ENCODE measurements around the gene TTC13.

The TTC13 gene

GRCh38 chr1:230906226-230906625 is 72.4 kb downstream of the TTC13 start:
- DNase-seq (ENCODE audit: low read depth) = no peak

DNA sequence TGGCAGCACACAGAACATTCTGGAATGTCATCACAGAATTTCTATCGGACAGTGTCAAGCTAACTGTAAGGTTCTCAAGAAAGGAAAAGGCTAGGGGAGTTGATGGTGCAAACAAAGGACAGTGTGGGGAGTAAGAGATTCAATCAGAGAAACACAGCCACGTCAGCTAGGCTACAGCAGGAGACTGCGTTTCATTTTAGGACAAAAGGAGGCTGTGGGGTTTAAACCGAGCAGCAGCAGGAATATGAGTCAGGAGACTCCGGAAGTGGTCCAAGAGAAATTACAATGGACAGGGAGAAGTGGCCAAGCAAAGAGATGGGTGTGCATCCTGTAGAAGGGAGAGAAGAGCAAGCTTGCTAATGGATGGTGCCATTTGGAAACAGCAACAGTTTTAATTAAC is 72.9 kb downstream of the TTC13 start:
- no peak for DNase-seq (ENCODE audit: low read depth)

GRCh38 chr1:230902349-230902923 is 76.2 kb downstream of the TTC13 start:
- no peak for DNase-seq (ENCODE audit: low read depth)

DNA sequence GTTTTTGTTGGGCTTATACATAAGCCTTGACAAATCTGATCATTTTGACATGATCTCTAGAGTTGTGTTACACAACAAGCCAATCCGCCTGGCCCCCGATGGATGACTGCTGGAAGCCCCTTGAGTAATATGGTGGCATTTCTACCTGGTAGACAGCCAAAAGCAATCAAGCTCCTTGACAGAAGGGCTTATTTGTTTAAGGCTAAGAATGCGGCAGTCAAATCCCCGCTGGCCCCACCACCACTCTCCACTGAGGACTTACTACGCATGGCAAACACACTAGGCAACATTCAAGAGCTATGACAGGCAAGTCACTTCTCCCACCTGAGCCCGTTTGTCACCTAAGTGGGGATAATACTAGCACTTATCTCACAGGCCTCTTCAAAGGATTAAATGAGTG is 77.0 kb downstream of the TTC13 start:
- DNase-seq (ENCODE audit: low read depth) = peak; percentile 34

GRCh38 chr1:230900984-230901383 is 77.7 kb downstream of the TTC13 start:
- no peak for DNase-seq (ENCODE audit: low read depth)

GRCh38 chr1:230899841-230900251 is 78.8 kb downstream of the TTC13 start:
- peak; percentile 88 for DNase-seq (ENCODE audit: low read depth)

DNA sequence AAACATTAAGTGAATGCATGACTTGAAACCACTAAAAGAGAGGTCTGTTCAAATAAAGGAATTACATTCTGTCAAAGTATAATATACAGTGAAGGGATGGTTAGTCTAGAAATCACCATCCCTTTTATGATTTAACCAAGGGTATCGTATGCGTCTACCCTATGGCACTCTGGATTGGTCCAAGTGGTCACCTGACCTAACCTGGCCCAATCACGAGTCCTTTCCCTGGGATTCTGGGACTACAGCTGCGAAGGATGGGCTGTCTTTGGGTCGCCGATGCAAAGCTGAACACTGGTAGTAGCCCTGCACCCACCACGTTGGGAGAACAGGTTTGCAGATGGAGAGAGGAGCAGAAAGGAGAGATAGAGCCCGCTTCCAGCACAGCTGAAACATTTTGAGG is 79.9 kb downstream of the TTC13 start:
- DNase-seq (ENCODE audit: low read depth) = no peak

DNA sequence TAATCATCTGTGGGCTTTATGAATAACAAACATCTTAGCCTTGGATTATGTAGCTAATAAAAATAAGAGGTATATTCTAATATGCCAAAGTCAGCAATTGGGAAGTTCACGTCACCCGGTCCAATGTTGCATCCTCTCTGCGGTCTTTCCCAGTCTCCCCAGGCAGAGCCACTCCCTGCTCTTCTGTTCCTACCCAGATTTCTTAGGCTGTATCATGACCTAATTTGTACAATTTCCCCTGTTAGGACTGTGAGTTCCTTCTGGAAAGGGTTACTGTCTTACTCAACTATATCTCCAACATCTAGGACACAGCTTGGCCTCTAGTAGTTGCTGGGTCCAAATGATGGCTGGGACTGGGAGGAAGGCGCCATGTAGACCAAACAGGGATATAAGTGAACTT is 80.5 kb downstream of the TTC13 start:
- DNase-seq (ENCODE audit: low read depth) = no peak

GRCh38 chr1:230896779-230897178 is 81.9 kb downstream of the TTC13 start:
- no peak for DNase-seq (ENCODE audit: low read depth)

DNA sequence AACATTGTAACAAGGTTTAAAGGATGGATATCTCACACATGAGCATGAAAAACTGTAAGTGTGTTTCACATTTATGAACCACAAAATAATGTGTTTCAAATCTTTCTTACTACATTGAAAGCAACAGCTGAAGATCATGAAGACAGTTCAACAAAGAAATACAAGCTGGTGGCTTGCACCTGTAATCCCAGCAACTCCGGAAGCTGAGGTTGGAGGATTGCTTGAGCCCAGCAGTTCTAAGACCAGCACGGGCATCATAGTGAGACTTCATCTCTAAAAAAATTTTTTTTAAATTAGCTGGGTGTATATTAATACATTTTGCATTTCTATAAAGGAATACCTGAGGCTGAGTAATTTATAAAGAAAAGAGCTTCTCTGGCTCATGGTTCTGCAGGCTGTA is 83.2 kb downstream of the TTC13 start:
- no peak for DNase-seq (ENCODE audit: low read depth)

- no peak for DNase-seq (ENCODE audit: low read depth)
Measured at GRCh38 chr1:230894664-230895063, 84.0 kb downstream of the TTC13 start.

- DNase-seq (ENCODE audit: low read depth) = no peak
Measured at GRCh38 chr1:230894032-230894431, 84.6 kb downstream of the TTC13 start.

DNA sequence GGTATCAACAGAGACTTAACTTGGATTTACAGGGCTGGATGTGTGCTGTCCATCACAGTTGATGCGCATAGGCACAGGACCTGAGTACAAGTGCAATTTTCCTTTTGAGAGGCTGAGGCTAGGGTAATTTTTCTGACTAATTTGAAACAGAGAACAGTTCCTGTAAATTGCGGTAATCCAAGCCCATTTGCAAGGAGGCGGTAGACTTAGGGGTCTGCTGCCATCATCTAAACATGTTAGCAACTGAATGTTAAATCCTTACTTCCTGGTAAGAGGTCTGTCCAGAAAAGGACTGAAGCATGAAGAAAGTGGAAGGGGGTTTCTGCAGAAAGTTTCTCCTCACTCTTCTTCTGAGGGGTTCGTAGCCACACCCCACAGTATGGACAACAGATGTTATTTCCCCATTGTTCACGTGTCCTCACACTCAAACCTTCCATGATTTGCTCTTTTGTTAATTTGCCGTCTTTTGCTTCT is 86.6 kb downstream of the TTC13 start:
- no peak for DNase-seq (ENCODE audit: low read depth)

DNA sequence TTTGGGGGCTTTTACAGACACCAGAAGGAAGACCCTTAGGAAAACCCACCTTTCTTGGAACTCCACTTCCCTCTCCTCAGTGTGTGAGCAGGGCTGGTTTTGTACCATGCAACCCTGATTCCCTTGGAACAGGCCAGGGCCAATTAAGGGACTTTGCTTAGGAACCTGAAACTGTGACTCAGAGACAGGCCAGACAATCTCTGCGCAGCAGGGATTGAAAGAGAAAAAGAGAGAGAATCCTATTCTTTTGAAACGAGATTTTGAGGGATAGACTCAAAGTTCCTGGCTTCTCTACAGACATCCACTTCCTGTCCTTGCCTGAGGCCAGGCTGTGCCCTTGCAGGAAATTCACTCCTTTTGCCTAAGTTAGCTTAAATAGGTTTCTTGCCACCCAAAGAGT is 87.2 kb downstream of the TTC13 start:
- no peak for DNase-seq (ENCODE audit: low read depth)

GRCh38 chr1:230884646-230885045 is 94.0 kb downstream of the TTC13 start:
- DNase-seq (ENCODE audit: low read depth) = no peak

DNA sequence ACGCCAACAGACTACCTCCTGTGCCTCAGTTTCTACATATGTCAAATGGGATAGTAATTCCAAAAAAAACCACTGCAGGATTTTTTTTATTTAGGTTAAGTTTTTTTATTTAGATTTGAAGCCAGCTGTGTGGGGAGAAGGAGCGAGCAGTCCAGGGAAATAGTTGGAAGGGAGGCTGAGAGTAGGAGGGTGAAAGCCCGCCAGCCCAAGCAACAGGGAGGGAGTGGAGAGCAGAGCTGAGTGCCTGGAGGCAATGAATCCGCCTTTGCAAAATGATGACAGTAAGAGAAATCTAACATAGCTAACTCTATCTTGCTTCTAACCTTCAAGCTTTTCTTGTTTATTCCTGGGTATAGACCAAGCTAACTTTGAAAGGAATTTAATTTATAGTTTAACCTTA is 94.7 kb downstream of the TTC13 start:
- no peak for DNase-seq (ENCODE audit: low read depth)

DNA sequence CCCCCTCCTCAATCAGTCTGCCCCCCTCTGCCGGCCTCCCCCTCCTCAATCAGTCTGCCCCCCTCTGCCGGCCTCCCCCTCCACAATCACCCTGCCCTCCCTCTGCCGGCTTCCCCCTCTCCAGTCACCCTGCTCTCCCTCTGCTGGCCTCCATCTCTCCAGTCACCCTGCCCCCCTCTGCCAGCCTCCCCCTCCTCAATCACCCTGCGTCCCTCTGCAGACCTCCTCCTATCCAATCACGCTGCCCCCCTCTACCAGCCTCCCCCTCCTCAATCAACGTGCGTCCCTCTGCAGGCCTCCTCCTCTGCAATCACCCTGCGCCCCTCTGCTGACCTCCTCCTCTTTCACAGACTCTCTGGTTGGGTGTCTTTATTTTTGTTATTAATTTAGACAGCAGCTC is 98.9 kb downstream of the TTC13 start:
- DNase-seq (ENCODE audit: low read depth) = no peak

DNA sequence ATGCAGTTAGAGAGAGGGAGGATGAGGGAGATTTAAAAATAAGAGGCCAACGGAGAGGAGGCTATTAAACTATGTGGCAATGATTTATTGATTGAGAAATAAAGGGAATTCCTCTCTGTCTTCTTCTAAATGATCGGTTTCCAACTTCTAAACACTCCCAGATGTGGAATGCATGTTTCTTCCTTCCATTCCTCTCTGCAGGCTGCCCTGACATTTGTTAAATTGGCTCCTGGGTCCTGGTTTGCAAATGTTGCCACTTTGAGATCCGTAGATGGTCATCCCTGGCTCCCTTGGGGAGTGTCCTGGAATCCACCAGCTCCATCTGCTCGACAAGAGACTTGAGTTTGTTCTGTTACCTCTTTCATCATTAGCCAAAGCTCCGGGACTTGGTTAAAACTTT is 100.1 kb downstream of the TTC13 start:
- peak; percentile 38 for DNase-seq (ENCODE audit: low read depth)

DNA sequence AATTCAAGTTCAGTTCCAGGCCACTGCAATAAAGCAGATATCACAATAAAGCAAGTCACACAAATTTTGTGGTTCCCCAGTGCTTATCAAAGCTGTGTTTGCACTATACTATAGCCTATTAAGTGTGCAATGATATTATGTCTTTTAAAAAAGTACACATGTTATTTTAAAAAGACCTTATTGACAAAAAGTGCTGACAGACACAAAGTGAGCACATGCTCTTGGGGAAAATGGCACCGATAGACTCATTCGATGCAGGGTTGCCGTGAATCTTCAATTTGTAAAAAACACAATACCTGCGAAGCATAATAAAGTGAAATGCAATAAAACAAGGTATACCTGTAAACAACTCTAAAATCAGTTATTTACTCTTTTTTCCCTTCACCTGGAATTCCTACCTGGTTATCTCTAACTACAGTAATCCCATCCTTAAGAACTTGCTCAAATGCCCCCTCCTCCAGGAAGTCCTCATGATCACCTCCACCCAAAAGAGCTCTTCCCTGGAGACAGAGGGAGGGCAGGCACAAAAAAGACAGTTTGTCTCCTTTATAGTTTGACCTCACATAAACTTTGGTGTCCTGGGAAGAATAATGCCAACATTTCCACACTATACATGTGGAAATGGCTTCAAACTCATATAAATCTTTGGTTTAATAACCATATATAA is 100.6 kb downstream of the TTC13 start:
- DNase-seq (ENCODE audit: low read depth) = no peak

- peak; percentile 50 for DNase-seq (ENCODE audit: low read depth)
Measured at GRCh38 chr1:230877146-230877923, 101.3 kb downstream of the TTC13 start.

- no peak for DNase-seq (ENCODE audit: low read depth)
Measured at GRCh38 chr1:230876660-230877059, 102.0 kb downstream of the TTC13 start.

DNA sequence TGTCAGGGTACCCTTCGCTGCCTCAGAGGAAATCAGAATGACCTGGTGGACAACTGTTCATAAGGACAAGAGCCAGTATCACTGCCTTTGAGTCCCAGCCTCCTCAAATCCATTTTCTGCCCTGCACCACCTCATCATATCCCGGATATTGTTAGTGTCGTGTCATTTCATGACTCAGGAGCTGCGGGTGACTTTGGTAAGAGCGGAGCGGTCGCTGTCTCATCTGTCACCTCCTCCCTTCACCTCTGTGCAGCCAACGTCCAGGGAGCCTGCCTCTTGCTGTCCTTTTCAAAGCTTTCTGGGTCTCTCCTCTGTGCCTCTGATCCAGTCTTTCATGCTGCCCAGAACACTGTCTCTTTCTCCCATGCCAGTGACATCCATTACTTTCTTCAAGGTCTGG is 103.3 kb downstream of the TTC13 start:
- DNase-seq (ENCODE audit: low read depth) = no peak

GRCh38 chr1:230870916-230871315 is 107.7 kb downstream of the TTC13 start:
- DNase-seq (ENCODE audit: low read depth) = no peak

All from iris pigment epithelial cell (primary cell).